AG08396 (cell line): ENCODE data around the gene TMEM247.
"Not testable (repeated sequence)": the region's sequence is repeated elsewhere in the genome, so short reads cannot be mapped to it uniquely, and the experiment has no call there.

Experiments used
- DNase-seq: peaks from one replicate; pipeline ENCODE4 v3.0.0; 2012; ENCODE audit warnings: low spot score, mixed read lengths

The TMEM247 gene

GRCh38 chr2:46512185-46512584 is 32.8 kb downstream of the TMEM247 start:
- no peak for DNase-seq

- DNase-seq: no peak
These were observed 35.4 kb downstream of the TMEM247 start for GRCh38 chr2:46514738-46515137.

DNA sequence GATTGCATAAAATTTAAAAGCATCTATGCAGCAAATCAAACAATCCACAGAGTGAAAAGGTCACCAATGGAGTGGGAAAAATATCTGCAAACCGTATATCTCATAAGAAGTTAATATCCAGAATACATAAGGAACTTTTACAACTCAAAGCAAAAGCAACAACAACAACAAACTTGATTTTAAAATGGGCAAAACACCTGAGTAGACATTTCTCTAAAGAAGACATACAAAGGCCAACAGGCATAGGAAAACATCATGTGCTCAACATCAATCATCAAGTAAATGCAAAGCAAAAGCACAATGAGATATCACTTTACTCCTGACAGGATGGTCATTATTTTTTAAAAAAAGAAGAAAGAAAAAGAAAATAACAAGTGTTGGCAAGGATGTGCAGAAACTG is 38.1 kb downstream of the TMEM247 start:
- DNase-seq: no peak

DNA sequence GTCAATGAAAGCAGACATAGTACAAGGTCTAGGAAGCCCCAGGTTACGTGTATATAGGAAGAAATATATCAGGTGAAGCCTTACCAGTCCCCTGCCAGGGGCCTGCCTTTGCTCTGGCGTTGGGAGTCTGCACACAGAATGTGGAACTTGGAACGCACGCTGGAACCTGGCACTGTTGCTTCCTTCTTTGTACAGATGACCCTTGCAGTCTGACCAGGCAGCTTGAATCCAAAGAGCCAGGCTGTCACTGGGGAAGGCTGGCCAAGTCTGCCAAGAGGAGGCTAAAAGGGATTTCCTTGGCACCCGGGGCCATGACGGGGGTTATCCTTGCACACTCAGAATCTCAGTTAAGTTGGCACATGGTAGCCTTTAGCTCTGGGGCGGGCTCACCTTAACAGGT is 39.5 kb downstream of the TMEM247 start:
- no peak for DNase-seq

DNA sequence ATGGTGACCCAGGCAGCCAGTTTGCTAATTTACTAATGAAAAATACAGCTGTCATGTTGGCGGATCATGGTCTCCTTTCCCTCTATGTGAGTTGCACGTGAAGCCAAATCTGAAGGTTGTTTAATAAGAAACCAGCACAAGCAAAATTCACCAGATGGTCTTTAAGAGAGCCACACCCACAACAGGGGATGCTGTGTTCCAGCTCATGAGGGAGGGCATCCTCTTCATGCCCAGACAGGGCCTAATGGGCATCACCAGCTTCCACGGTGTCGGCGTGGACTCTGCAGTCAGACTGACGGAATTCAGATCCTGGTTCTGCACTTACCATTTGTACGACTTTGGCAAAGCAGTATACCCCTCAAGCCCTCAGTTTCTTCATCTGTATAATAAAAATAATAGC is 39.9 kb downstream of the TMEM247 start:
- DNase-seq: no peak

DNA sequence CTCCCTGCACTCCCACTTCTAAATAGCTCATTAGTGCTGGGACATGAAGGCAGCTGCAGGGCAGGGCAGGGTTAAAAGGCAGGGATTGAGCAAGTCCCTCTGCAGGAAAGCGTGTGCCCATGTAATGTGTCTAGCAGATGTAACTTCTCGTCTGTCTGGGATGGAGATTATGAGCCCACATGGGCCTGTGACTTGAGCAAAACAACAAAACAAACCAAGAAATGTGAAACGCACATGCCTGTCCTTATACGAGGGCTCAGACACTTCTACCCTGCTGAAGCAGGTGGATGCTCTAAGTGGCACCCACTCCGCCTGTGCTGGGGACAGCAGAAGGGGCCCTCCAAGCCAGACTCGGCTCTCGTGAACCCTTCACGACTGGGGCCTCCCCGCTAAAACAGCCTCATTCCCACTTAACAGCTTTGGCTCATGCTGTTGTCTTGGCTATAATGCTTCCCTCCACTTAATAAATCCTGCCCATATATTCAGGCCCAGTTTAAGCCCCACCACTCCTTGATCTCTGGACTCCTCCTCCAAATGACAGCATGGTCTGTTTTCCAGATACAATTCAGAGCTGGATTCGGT is 40.9 kb downstream of the TMEM247 start:
- DNase-seq: no peak

GRCh38 chr2:46521215-46521683 is 41.9 kb downstream of the TMEM247 start:
- peak; percentile 34 for DNase-seq

DNA sequence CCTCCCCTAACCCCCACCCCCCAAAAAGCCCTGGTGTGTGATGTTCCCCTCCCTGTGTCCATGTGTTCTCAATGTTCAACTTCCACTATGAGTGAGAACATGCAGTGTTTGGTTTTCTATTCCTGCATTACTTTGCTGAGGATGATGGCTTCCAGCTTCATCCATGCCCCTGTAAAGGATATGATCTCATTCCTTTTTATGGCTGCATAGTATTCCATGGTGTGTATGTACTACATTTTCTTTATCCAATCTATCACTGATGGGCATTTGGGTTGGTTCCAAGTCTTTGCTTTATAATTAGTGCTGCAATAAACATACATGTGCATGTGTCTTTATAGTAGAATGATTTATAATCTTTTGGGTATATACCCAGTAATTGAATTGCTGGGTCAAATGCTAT is 43.0 kb downstream of the TMEM247 start:
- DNase-seq: not testable (repeated sequence)

DNA sequence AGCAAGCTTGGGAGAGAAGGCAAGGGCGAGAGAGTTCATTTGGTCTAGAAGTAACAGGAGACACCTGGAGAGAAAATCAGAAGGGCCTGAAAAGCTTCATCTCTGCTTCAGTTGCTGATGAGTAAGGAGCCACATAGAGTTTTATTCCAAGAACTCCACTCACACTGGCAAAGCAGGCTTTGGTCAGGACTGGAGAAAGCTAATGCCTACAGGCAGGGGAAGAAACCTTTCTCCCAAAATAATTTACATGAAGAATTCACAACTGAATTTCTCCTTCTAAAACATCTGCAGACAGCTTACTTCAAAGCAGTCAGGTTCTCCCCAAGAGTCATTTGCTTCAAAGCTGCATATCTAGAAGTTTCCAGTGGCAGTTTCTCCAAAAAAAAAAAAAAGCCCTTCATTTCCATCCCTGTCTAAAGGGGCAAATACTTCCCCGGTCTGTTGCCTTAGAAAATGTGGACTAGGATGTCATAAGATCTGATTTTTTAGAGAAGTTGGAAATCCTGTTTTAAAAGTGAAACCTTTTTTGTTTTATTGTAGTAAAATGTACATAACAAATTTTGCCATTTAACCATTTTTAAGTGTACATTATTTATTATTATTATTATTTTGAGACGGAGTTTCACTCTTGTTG is 46.3 kb downstream of the TMEM247 start:
- no peak for DNase-seq

GRCh38 chr2:46528880-46529279 is 49.5 kb downstream of the TMEM247 start:
- no peak for DNase-seq

DNA sequence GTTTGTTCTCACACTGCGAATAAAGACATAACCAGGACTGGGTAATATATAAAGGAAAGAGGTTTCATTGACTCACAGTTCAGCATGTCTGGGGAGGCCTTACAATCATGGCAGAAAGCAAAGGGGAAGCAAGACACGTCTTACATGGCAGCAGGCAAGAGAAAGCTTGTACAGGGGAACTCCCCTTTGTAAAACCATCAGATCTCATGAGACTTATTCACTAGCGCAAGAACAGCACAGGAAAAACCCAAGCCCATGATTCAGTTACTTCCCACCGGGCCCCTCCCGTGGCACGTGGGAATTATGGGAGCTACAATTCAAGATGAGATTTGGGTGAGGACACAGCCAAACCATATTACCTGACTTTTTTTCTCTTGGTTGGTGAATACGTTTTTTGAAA is 51.3 kb downstream of the TMEM247 start:
- DNase-seq: no peak

DNA sequence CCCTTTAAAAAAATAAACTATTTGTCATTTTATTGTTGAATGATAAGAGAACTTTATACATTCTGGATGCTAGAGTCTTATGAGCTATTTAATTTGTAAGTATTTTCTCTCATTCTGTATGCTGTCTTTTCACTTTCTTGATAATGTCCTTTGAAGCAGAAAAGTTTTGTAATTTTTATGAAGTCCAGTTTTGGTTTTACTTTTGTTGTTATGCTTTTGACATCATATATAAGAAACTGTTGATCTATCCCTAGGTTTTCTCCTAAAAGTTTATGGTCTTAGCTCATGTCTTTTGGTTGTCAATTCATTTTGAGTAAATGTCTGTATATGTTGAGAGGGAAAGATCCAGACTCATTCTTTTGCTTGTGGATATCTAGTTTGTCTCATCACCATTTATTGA is 52.5 kb downstream of the TMEM247 start:
- DNase-seq: no peak
